NOMO-1 treated with dmso at 0.1 percent for 144 hours (cell line): ENCODE measurements around the gene B3GALT5.

ENCODE experiments used
- DNase-seq: peaks from one replicate; lab custom pipeline; 2025; ENCODE audit not compliant: unreplicated experiment; lab: John Stamatoyannopoulos, UW

B3GALT5 gene

GRCh38 chr21:39602793-39603192 lies 9.9 kb upstream of the B3GALT5 start:
- DNase-seq = no peak

- DNase-seq = no peak
Measured at GRCh38 chr21:39604951-39605350, 7.8 kb upstream of the B3GALT5 start.

- no peak for DNase-seq
Measured at GRCh38 chr21:39610703-39611102, 2.0 kb upstream of the B3GALT5 start.

- DNase-seq = no peak
Measured at GRCh38 chr21:39611551-39612190, 1.1 kb upstream of the B3GALT5 start.

- no peak for DNase-seq
Measured at GRCh38 chr21:39613041-39613934, 548 bp downstream of the B3GALT5 start.

GRCh38 chr21:39616211-39616772 lies 3.6 kb downstream of the B3GALT5 start:
- DNase-seq = peak; percentile 8

- no peak for DNase-seq
Measured at GRCh38 chr21:39620856-39621255, 8.1 kb downstream of the B3GALT5 start.

- no peak for DNase-seq
Measured at GRCh38 chr21:39625211-39625895, 12.6 kb downstream of the B3GALT5 start.

GRCh38 chr21:39628385-39628784 lies 15.6 kb downstream of the B3GALT5 start:
- DNase-seq = no peak

- DNase-seq = no peak
Measured at GRCh38 chr21:39630191-39630591, 17.5 kb downstream of the B3GALT5 start.

- DNase-seq = no peak
Measured at GRCh38 chr21:39630827-39631226, 18.1 kb downstream of the B3GALT5 start.

- DNase-seq = no peak
Measured at GRCh38 chr21:39631842-39632562, 19.3 kb downstream of the B3GALT5 start.

GRCh38 chr21:39632796-39633442 lies 20.2 kb downstream of the B3GALT5 start:
- DNase-seq = no peak

- DNase-seq = no peak
Measured at GRCh38 chr21:39633770-39634181, 21.0 kb downstream of the B3GALT5 start.

- no peak for DNase-seq
Measured at GRCh38 chr21:39634507-39634906, 21.8 kb downstream of the B3GALT5 start.

GRCh38 chr21:39637197-39637970 lies 24.6 kb downstream of the B3GALT5 start:
- DNase-seq = no peak

GRCh38 chr21:39637971-39638240 lies 25.2 kb downstream of the B3GALT5 start:
- no peak for DNase-seq

GRCh38 chr21:39638281-39638680 lies 25.5 kb downstream of the B3GALT5 start:
- DNase-seq = no peak

GRCh38 chr21:39640754-39641153 lies 28.0 kb downstream of the B3GALT5 start:
- DNase-seq = no peak
